Effector CD4-positive, alpha-beta T cell (primary cell): Measurements from ENCODE around the gene ALG5.
A peak's percentile ranks its signal among the peaks of the same experiment; 100 is the strongest.

ENCODE experiments used
- DNase-seq: peaks from one replicate; pipeline ENCODE4 v3.0.0-alpha.2; 2020
- total RNA-seq: gene quantifications from one replicate; lab custom pipeline; 2026; lab: John Stamatoyannopoulos, UW

Gene ALG5
- 17.8 reads per million, percentile 44 among the genes with 10 or more reads in this experiment for total RNA-seq

GRCh38 chr13:36999054-36999714, at the start of gene ALG5:
Gene ALG5, minus strand, starts transcription at chr13:36999340. Its CDS starts 40 bp downstream, at chr13:36999300.
- peak; percentile 92 for DNase-seq

GRCh38 chr13:37047846-37048245, 48.7 kb upstream of the ALG5 start:
- DNase-seq: no peak

GRCh38 chr13:37047032-37047431, 47.9 kb upstream of the ALG5 start:
- DNase-seq: no peak

GRCh38 chr13:37046062-37046461, 46.9 kb upstream of the ALG5 start:
- no peak for DNase-seq

- DNase-seq: no peak
These were observed 41.6 kb upstream of the ALG5 start for GRCh38 chr13:37040789-37041188.

- DNase-seq: no peak
These were observed 40.8 kb upstream of the ALG5 start for GRCh38 chr13:37039896-37040295.

- DNase-seq: no peak
These were observed 38.1 kb upstream of the ALG5 start for GRCh38 chr13:37037241-37037640.

- no peak for DNase-seq
These were observed 30.5 kb upstream of the ALG5 start for GRCh38 chr13:37029617-37030016.

- DNase-seq: no peak
These were observed 28.5 kb upstream of the ALG5 start for GRCh38 chr13:37027639-37028038.

- DNase-seq: no peak
These were observed 27.6 kb upstream of the ALG5 start for GRCh38 chr13:37026771-37027170.

GRCh38 chr13:37023871-37024270, 24.7 kb upstream of the ALG5 start:
- no peak for DNase-seq

GRCh38 chr13:37014609-37015008, 15.5 kb upstream of the ALG5 start:
- no peak for DNase-seq

- DNase-seq: no peak
These were observed 12.6 kb upstream of the ALG5 start for GRCh38 chr13:37011788-37012187.

- no peak for DNase-seq
These were observed 11.9 kb upstream of the ALG5 start for GRCh38 chr13:37011002-37011401.

GRCh38 chr13:37010424-37010823, 11.3 kb upstream of the ALG5 start:
- DNase-seq: no peak

GRCh38 chr13:37009692-37010091, 10.6 kb upstream of the ALG5 start:
- no peak for DNase-seq

- no peak for DNase-seq
These were observed 2.7 kb upstream of the ALG5 start for GRCh38 chr13:37001921-37002250.

- DNase-seq: peak; percentile 8
These were observed 507 bp downstream of the ALG5 start for GRCh38 chr13:36998624-36999041.

GRCh38 chr13:36997716-36998427, 1.3 kb downstream of the ALG5 start:
- DNase-seq: no peak

- DNase-seq: no peak
These were observed 6.8 kb downstream of the ALG5 start for GRCh38 chr13:36992362-36992761.

GRCh38 chr13:36986462-36987240, 12.5 kb downstream of the ALG5 start:
- no peak for DNase-seq

- no peak for DNase-seq
These were observed 17.9 kb downstream of the ALG5 start for GRCh38 chr13:36981156-36981743.

- DNase-seq: no peak
These were observed 19.6 kb downstream of the ALG5 start for GRCh38 chr13:36979361-36980050.
